Body of pancreas (tissue), 4 donors: Measurements from ENCODE around the gene STK11IP. TPM values are rescaled to one million over a fixed set of nuclear protein-coding genes. Genes with fewer than 3 reads are reported as not detected.

ENCODE experiments used
- ATAC-seq: fragments of 150-250 bp; one replicate; pipeline ENCODE4 v1.9.1; 2016
- DNase-seq, 4 donors: peaks; one replicate each; pipeline ENCODE4 v3.0.0-alpha.2; 2019
- H3K27ac ChIP-seq, 4 donors: fragments of 200-600 bp; sonication (generic); 1 replicate in 3 of 4; 2 replicates in 1 of 4; pipeline versions ENCODE4 v1.5.1 to v1.6.1; 2016 to 2019; ENCODE audit warnings: mild to moderate bottlenecking in 1 of 4, mixed read lengths in 1 of 4, moderate library complexity in 1 of 4
- H3K27me3 ChIP-seq, 2 donors: fragments of 200-600 bp; sonication (generic); one replicate each; pipeline ENCODE4 v1.6.0; 2016; ENCODE audit warnings: mild to moderate bottlenecking in 1 of 2
- H3K36me3 ChIP-seq, 2 donors: fragments of 200-600 bp; sonication (generic); replicated peaks in 1 of 2; 2 replicates each; pipeline ENCODE4 v1.5.1; 2016; ENCODE audit warnings: low read depth in 2 of 2; ENCODE audit not compliant: insufficient read depth in 1 of 2
- H3K4me1 ChIP-seq: fragments of 200-600 bp; sonication (generic); one replicate; pipeline ENCODE4 v1.6.0; 2016
- H3K4me3 ChIP-seq, 2 donors: fragments of 200-600 bp; sonication (generic); 1 replicate in 1 of 2; 2 replicates in 1 of 2; pipeline ENCODE4 v1.5.1; 2016 to 2019
- H3K9me3 ChIP-seq, 3 donors: fragments of 200-600 bp; sonication (generic); 1 replicate in 2 of 3; 2 replicates in 1 of 3; pipeline ENCODE4 v1.5.1; 2016
- CTCF ChIP-seq, 7 experiments: fragments of 450-650 bp in 4 of 7; fragments of 200-600 bp in 3 of 7; sonication (generic) in 3 of 7; IDR thresholded peaks; one replicate each; pipeline ENCODE4 v1.5.1; 2016 to 2019; ENCODE audit warnings: antibody characterized with exemption in 7 of 7
- POLR2A ChIP-seq, 3 donors: fragments of 450-650 bp; IDR thresholded peaks; one replicate each; pipeline ENCODE4 v1.6.1; 2016; ENCODE audit warnings: antibody characterized with exemption in 3 of 3, mild to moderate bottlenecking in 2 of 3
- WGBS, 2 donors: methylation state at CpG; one replicate each; pipeline ENCODE4 v1.1.5; 2017; 5-methylcytosine and 5-hydroxymethylcytosine counted together
- intact Hi-C: fragments of 100-400 bp; cut with DNase I; formaldehyde crosslinking; loops from one replicate; pipeline ENCODE4 v1.15.1; 2023
- total RNA-seq, 2 donors: library from RNA; depleted of rRNA; stranded (reverse); fragments of >200 nt; gene quantifications; one replicate each; pipeline ENCODE4 v1.1.0, GENCODE V29; 2016

The STK11IP gene
- total RNA-seq, 2 donors from 2014 or later = 9.6 to 18.1 TPM

- intact Hi-C loops = no loop called here
- Histone ChIP-seq H3K27me3 (no peaks in the 10 kb centered on the region), H3K4me1 (peaks cover 8% of the 10 kb centered on the region), H3K9me3 (no peaks in the 10 kb centered on the region), H3K4me3 (no peak overlapping the region), H3K27ac (no peak overlapping the region), H3K36me3 (peaks cover 0 to 4% of the 10 kb centered on the region in 2 donors)
- DNase-seq (no peak), ATAC-seq (no peak)
- TF ChIP-seq CTCF (IDR thresholded peaks at IDR 0.05) (no peak), POLR2A (IDR thresholded peaks at IDR 0.05) (no peak)
- WGBS, 2 donors = 93 to 95% methylated on average over 10 to 11 of the region's 11 CpGs
Observed at GRCh38 chr2:219615036-219615435, 17.4 kb downstream of the STK11IP start.

- DNase-seq (no peak), ATAC-seq (no peak)
- intact Hi-C loops = no loop called here
- no peak for TF ChIP-seq CTCF (IDR thresholded peaks at IDR 0.05)
- TF ChIP-seq POLR2A (IDR thresholded peaks at IDR 0.05) = no peak
- no peaks in the 10 kb centered on the region for H3K27me3 ChIP-seq
- no peaks in the 10 kb centered on the region for H3K9me3 ChIP-seq
- no peak overlapping the region for H3K4me3 ChIP-seq
- H3K36me3 ChIP-seq = peaks cover 0 to 4% of the 10 kb centered on the region in 2 donors
- H3K4me1 ChIP-seq = peaks cover 8% of the 10 kb centered on the region
- no peak overlapping the region for H3K27ac ChIP-seq
- WGBS, 2 donors = 77 to 90% methylated on average over 6 to 11 of the region's 12 CpGs
Observed at GRCh38 chr2:219615894-219616293, 18.2 kb downstream of the STK11IP start.

- no peak overlapping the region for H3K4me3 ChIP-seq
- intact Hi-C loops = no loop called here
- no peak for DNase-seq
- no peaks in the 10 kb centered on the region for H3K27me3 ChIP-seq
- no peak for ATAC-seq
- H3K36me3 ChIP-seq = peaks cover 0 to 4% of the 10 kb centered on the region in 2 donors
- H3K27ac ChIP-seq = no peak overlapping the region
- H3K9me3 ChIP-seq = no peaks in the 10 kb centered on the region
- TF ChIP-seq CTCF (IDR thresholded peaks at IDR 0.05) = no peak
- no peak for TF ChIP-seq POLR2A (IDR thresholded peaks at IDR 0.05)
- WGBS, 2 donors = 93 to 95% methylated on average over 3 to 4 of the region's 4 CpGs
- peaks cover 8% of the 10 kb centered on the region for H3K4me1 ChIP-seq
Observed at GRCh38 chr2:219616550-219616949, 18.9 kb downstream of the STK11IP start.

- H3K9me3 ChIP-seq = no peaks in the 10 kb centered on the region
- peaks cover 8% of the 10 kb centered on the region for H3K4me1 ChIP-seq
- peaks cover 0 to 2% of the 10 kb centered on the region in 2 donors for H3K36me3 ChIP-seq
- no peak overlapping the region for H3K4me3 ChIP-seq
- TF ChIP-seq POLR2A (IDR thresholded peaks at IDR 0.05) = no peak
- no peak for TF ChIP-seq CTCF (IDR thresholded peaks at IDR 0.05)
- no peaks in the 10 kb centered on the region for H3K27me3 ChIP-seq
- intact Hi-C loops = no loop called here
- ATAC-seq (peak; percentile 33), DNase-seq (no peak)
- 44 to 52% methylated on average over 3 of the region's 3 CpGs for WGBS, 2 donors
- H3K27ac ChIP-seq = no peak overlapping the region
Observed at GRCh38 chr2:219618733-219619122, 21.1 kb downstream of the STK11IP start.

- intact Hi-C loops = no loop called here
- no peak for TF ChIP-seq POLR2A (IDR thresholded peaks at IDR 0.05)
- TF ChIP-seq CTCF (IDR thresholded peaks at IDR 0.05) = no peak
- peaks cover 8% of the 10 kb centered on the region for H3K4me1 ChIP-seq
- H3K4me3 ChIP-seq = no peak overlapping the region
- H3K36me3 ChIP-seq = peaks cover 0 to 2% of the 10 kb centered on the region in 2 donors
- no peaks in the 10 kb centered on the region for H3K27me3 ChIP-seq
- DNase-seq = no peak
- H3K9me3 ChIP-seq = no peaks in the 10 kb centered on the region
- no peak overlapping the region for H3K27ac ChIP-seq
- ATAC-seq = no peak
- 67 to 79% methylated on average over 4 of the region's 4 CpGs for WGBS, 2 donors
Observed at GRCh38 chr2:219619235-219619634, 21.6 kb downstream of the STK11IP start.
